Anterior cingulate cortex (tissue), 58 donors: Measurements from ENCODE around the gene AGAP1.

ENCODE experiments used
- DNase-seq, 58 donors: peaks; one replicate each; lab custom pipeline; 2025; lab: John Stamatoyannopoulos, UW

AGAP1 gene

GRCh38 chr2:235713189-235713588, 219.3 kb downstream of the AGAP1 start:
- DNase-seq: peak in 4 of 58 donors; percentile 18 to 36 (median 33)

GRCh38 chr2:235715601-235716000, 221.8 kb downstream of the AGAP1 start:
- no peak for DNase-seq

GRCh38 chr2:235716875-235717496, 223.1 kb downstream of the AGAP1 start:
- DNase-seq: peak in 6 of 58 donors; percentile 15 to 42 (median 30)

- peak in 4 of 58 donors; percentile 16 to 39 (median 23) for DNase-seq
Observed at GRCh38 chr2:235719146-235719942, 225.5 kb downstream of the AGAP1 start.

GRCh38 chr2:235721625-235722024, 227.8 kb downstream of the AGAP1 start:
- DNase-seq: no peak

- no peak for DNase-seq
Observed at GRCh38 chr2:235722869-235723268, 229.0 kb downstream of the AGAP1 start.

GRCh38 chr2:235723371-235723770, 229.5 kb downstream of the AGAP1 start:
- no peak for DNase-seq

- peak in 16 of 58 donors; percentile 16 to 62 (median 38) for DNase-seq
Observed at GRCh38 chr2:235723811-235724465, 230.1 kb downstream of the AGAP1 start.

- peak in 32 of 58 donors; percentile 12 to 76 (median 49) for DNase-seq
Observed at GRCh38 chr2:235725016-235725489, 231.2 kb downstream of the AGAP1 start.

GRCh38 chr2:235725841-235726240, 232.0 kb downstream of the AGAP1 start:
- no peak for DNase-seq

- no peak for DNase-seq
Observed at GRCh38 chr2:235726554-235726953, 232.7 kb downstream of the AGAP1 start.

- no peak for DNase-seq
Observed at GRCh38 chr2:235727174-235727573, 233.3 kb downstream of the AGAP1 start.

GRCh38 chr2:235727891-235728799, 234.3 kb downstream of the AGAP1 start:
- no peak for DNase-seq

GRCh38 chr2:235728800-235729556, 235.1 kb downstream of the AGAP1 start:
- DNase-seq: peak in 4 of 58 donors; percentile 16 to 30 (median 24)

GRCh38 chr2:235729557-235729947, 235.7 kb downstream of the AGAP1 start:
- DNase-seq: no peak

- no peak for DNase-seq
Observed at GRCh38 chr2:235730115-235730514, 236.3 kb downstream of the AGAP1 start.

- DNase-seq: no peak
Observed at GRCh38 chr2:235733761-235734160, 239.9 kb downstream of the AGAP1 start.

- DNase-seq: no peak
Observed at GRCh38 chr2:235734168-235734567, 240.3 kb downstream of the AGAP1 start.

- DNase-seq: no peak
Observed at GRCh38 chr2:235734688-235735231, 240.9 kb downstream of the AGAP1 start.
